GM10266 (cell line): ENCODE results near the gene THSD7B.

Experiments used
- DNase-seq: peaks from one replicate; pipeline ENCODE4 v3.0.0; 2012; ENCODE audit errors: extremely low spot score
- CTCF ChIP-seq: IDR thresholded peaks from 2 replicates; pipeline ENCODE4 v1.5.1; 2012; ENCODE audit warnings: mild to moderate bottlenecking, low read depth; ENCODE audit not compliant: control insufficient read depth, insufficient read depth; ENCODE audit errors: missing control alignments

THSD7B gene

DNA sequence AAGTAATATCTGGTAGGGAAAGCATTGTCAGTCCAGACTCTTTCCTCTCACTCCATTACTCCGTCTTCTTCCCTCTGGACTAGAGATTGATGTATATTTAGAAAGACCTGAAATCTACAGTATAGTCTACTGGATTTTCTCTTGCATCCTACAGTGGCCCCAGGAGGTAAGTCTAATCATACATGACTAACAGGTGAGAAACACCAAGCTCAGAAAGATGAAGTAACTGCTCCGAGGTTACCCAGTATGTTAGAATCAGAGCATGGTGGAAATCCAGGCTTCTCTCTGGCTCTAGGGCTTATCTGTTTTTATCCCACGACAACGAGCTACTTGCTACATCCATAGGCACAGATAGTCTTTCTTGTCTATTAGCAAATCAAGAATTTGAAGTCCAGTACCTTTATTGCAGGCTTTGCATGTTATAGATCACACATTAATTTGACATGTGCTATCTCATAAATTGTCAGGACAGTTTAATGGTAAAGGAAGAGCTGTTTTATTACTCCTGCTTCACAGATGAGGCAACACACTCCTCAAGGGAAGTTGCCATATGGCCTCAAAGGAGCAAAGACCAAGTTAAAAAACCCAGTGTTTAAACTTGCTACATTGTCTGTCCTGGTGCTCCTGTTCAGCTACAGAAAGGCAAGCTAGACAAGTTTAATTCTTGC is 484.3 kb downstream of the THSD7B start:
- no peak for TF ChIP-seq CTCF
- DNase-seq = no peak

- no peak for TF ChIP-seq CTCF
- DNase-seq = no peak
Measured at GRCh38 chr2:137250401-137250800, 485.1 kb downstream of the THSD7B start.

DNA sequence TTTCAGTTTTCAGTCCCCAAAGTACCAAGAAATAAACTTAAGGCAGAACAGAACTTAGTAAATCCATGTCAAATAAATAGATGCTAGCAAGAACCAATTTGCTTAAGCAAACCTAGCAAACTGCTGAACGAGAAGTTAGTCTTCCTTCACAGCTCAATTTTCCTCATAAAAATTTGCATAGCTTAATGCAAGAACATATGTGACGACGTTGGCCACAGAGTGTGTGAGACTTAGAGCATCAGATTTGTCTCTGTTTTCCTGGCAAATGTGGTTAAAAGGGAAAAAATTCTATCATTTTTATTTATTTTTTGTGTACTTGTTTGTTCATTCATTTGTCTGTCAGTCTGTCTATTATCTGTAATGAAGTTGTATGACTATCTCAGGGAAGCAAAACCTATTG is 485.7 kb downstream of the THSD7B start:
- TF ChIP-seq CTCF = no peak
- no peak for DNase-seq

DNA sequence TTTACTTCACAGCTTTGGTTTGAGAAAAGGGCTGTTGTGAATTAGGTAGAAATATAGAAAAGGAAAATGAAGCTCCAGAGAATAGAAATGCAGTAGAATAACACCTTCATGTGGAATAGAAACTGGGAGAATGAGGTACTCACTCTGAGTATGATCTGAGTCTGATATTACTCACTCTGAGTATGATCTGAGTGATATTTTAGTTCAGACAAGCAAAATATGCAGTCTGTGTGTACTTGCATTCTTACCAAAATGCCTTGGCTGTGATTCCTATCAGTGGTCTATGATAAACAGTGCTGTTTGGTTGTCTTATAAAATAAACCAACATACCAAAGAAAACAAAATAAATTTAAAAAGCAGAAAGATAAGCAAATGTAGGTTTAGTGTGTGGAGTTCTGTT is 487.6 kb downstream of the THSD7B start:
- TF ChIP-seq CTCF = no peak
- no peak for DNase-seq

DNA sequence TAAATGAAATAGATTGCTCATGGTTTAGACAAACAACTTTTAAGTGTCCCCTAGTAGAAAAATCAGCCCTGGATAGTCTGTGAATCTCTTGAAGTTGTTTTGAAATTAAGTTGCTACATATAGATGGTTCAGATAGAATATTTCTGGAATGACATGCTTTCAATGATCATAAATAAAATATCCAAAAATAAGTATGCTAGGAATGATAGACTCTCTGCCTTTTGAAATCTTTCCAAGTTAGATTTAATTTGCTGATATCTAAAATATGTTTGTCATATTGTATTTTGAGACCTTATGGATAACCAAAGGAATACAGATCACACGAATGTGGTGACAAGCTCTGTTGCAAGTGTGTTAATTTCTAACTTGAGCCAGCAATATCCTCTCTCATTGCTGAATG is 488.7 kb downstream of the THSD7B start:
- TF ChIP-seq CTCF = no peak
- no peak for DNase-seq

DNA sequence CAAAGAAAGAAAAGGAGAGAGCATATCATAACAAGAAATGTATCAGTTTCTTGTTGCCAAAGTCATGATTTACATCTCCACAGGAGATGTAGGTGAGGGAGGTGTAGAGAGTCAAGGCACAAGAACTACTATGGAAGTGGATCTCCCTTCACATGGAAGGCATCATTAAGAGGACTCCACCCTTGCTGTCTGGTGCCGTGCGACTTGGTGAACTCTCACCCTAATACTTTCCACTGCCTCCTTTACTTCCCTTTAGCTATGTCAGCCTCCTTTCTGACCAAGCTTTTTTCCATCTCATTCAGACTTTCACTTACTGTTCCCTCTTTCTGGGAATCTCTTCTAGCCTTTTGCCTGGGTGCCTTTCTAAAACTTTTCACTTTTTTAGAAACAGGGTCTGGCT is 490.0 kb downstream of the THSD7B start:
- no peak for TF ChIP-seq CTCF
- DNase-seq = no peak

- no peak for TF ChIP-seq CTCF
- DNase-seq = no peak
Measured at GRCh38 chr2:137255990-137256389, 490.6 kb downstream of the THSD7B start.
